ENCODE results near the gene FBXL16.
A peak's percentile ranks its signal among the peaks of the same experiment; 100 is the strongest.
"Not testable (repeated sequence)": the region's sequence is repeated elsewhere in the genome, so short reads cannot be mapped to it uniquely, and the experiment has no call there.

FBXL16 gene

GRCh38 chr16:715477-716199, 10.0 kb upstream of the FBXL16 start:
- H3K4me3 ChIP-seq (replicated peaks; ENCODE audit: insufficient read depth, low read length) = peak overlapping the region; percentile 42
- no peak for DNase-seq (ENCODE audit: low read depth in 1 of 2, low spot score in 1 of 2)
- H3K27ac ChIP-seq (replicated peaks) = no peak overlapping the region
- 0 out of 2 replicates have a peak, but pooled peaks have one; percentile 0 for TF ChIP-seq POLR2AphosphoS5 (IDR thresholded peaks at IDR 0.05; ENCODE audit: low read depth)
- TF ChIP-seq, protein P1, sequence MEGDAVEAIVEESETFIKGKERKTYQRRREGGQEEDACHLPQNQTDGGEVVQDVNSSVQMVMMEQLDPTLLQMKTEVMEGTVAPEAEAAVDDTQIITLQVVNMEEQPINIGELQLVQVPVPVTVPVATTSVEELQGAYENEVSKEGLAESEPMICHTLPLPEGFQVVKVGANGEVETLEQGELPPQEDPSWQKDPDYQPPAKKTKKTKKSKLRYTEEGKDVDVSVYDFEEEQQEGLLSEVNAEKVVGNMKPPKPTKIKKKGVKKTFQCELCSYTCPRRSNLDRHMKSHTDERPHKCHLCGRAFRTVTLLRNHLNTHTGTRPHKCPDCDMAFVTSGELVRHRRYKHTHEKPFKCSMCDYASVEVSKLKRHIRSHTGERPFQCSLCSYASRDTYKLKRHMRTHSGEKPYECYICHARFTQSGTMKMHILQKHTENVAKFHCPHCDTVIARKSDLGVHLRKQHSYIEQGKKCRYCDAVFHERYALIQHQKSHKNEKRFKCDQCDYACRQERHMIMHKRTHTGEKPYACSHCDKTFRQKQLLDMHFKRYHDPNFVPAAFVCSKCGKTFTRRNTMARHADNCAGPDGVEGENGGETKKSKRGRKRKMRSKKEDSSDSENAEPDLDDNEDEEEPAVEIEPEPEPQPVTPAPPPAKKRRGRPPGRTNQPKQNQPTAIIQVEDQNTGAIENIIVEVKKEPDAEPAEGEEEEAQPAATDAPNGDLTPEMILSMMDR (IDR thresholded peaks at IDR 0.05; ENCODE audit: insufficient read depth, low read length) = no peak
- H3K27me3 ChIP-seq (ENCODE audit: insufficient read depth, poor library complexity, severe bottlenecking) = peaks cover 14% of the 10 kb centered on the region

GRCh38 chr16:714558-715476, 9.2 kb upstream of the FBXL16 start, which contains the start of gene METRN:
Gene METRN (plus strand): TSS chr16:715118. CDS start chr16:715290, 172 bp downstream.
- peak; percentile 72 to 82 for DNase-seq (ENCODE audit: low read depth in 1 of 2, low spot score in 1 of 2)
- TF ChIP-seq, protein P1 (IDR thresholded peaks at IDR 0.05; ENCODE audit: insufficient read depth, low read length) = no peak
- TF ChIP-seq POLR2AphosphoS5 (IDR thresholded peaks at IDR 0.05; ENCODE audit: low read depth) = no peak
- TF ChIP-seq GABPA (IDR thresholded peaks at IDR 0.05; ENCODE audit: low read depth) = no peak
- no peak for TF ChIP-seq SPI1 (IDR thresholded peaks at IDR 0.05; ENCODE audit: borderline replicate concordance, low read depth)
- TF ChIP-seq, protein P2, sequence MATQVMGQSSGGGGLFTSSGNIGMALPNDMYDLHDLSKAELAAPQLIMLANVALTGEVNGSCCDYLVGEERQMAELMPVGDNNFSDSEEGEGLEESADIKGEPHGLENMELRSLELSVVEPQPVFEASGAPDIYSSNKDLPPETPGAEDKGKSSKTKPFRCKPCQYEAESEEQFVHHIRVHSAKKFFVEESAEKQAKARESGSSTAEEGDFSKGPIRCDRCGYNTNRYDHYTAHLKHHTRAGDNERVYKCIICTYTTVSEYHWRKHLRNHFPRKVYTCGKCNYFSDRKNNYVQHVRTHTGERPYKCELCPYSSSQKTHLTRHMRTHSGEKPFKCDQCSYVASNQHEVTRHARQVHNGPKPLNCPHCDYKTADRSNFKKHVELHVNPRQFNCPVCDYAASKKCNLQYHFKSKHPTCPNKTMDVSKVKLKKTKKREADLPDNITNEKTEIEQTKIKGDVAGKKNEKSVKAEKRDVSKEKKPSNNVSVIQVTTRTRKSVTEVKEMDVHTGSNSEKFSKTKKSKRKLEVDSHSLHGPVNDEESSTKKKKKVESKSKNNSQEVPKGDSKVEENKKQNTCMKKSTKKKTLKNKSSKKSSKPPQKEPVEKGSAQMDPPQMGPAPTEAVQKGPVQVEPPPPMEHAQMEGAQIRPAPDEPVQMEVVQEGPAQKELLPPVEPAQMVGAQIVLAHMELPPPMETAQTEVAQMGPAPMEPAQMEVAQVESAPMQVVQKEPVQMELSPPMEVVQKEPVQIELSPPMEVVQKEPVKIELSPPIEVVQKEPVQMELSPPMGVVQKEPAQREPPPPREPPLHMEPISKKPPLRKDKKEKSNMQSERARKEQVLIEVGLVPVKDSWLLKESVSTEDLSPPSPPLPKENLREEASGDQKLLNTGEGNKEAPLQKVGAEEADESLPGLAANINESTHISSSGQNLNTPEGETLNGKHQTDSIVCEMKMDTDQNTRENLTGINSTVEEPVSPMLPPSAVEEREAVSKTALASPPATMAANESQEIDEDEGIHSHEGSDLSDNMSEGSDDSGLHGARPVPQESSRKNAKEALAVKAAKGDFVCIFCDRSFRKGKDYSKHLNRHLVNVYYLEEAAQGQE (IDR thresholded peaks at IDR 0.05; ENCODE audit: insufficient replicate concordance, low read depth) = no peak
- Histone ChIP-seq H3K4me3 (replicated peaks; ENCODE audit: insufficient read depth, low read length) (peak within 1 kb of the TSS; percentile 42), H3K27me3 (ENCODE audit: insufficient read depth, poor library complexity, severe bottlenecking) (peaks cover 23% of the 10 kb centered on the region), H3K27ac (replicated peaks) (no peak within 1 kb of the TSS)

DNA sequence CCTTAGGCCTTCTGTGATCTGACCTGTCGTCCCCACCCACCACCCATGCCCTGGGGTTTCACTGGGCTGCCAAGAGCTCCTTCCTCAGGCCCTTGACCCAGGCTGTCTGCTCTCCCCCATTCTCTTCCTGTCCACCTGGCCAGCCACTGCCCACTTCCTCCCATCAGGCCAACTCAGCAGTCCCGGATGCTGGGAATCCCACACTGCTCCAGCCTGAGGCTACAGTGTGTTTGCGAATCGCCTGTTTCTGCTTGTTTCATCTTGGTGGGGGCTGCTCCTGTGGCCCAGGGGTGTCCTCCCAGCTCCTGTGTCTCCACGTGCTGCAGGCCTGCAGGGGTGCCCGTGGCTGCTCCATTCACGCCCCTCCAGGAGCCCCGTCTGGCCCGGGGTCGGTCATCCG, 8.5 kb upstream of the FBXL16 start:
- TF ChIP-seq POLR2AphosphoS5 (IDR thresholded peaks at IDR 0.05; ENCODE audit: low read depth) = no peak
- TF ChIP-seq, protein P1 (IDR thresholded peaks at IDR 0.05; ENCODE audit: insufficient read depth, low read length) = no peak
- TF ChIP-seq, protein P2 (IDR thresholded peaks at IDR 0.05; ENCODE audit: insufficient replicate concordance, low read depth) = no peak
- TF ChIP-seq GABPA (IDR thresholded peaks at IDR 0.05; ENCODE audit: low read depth) = no peak
- peaks cover 29% of the 10 kb centered on the region for H3K27me3 ChIP-seq (ENCODE audit: insufficient read depth, poor library complexity, severe bottlenecking)
- no peak overlapping the region for H3K4me3 ChIP-seq (replicated peaks; ENCODE audit: insufficient read depth, low read length)
- DNase-seq (ENCODE audit: low read depth in 1 of 2, low spot score in 1 of 2) = no peak
- H3K27ac ChIP-seq (replicated peaks) = no peak overlapping the region

DNA sequence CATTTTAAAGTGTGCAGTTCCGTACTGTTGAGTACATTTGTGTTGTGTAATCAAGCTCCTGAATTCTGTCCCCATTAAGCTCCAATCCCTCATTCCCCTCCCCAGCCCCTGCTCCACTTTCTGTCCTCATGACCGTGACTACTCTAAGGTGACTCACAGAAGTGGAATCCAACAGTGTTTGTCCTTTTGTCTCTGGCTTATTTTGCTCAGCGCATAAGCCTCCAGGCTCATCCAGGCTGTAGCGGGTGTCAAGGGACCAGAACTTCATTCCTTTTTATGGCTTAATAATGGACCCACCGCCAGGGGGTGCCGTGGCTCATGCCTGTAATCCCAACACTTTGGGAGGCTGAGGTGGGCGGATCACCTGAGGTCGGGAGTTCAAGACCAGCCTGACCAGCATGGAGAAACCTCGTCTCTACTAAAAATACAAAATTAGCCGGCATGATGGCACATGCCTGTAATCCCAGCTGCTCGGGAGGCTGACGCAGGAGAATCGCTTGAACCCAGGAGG, 7.2 kb upstream of the FBXL16 start:
- not testable (repeated sequence) for H3K4me3 ChIP-seq (replicated peaks; ENCODE audit: insufficient read depth, low read length); H3K27ac ChIP-seq (replicated peaks)
- peak in 1 of 2 experiments; percentile 54 for DNase-seq (ENCODE audit: low read depth in 1 of 2, low spot score in 1 of 2)
- H3K27me3 ChIP-seq (ENCODE audit: insufficient read depth, poor library complexity, severe bottlenecking) = peaks cover 34% of the 10 kb centered on the region

All from HL-60 (cell line).